D341Med (cell line): ENCODE measurements around the gene NLN.

ENCODE experiments used
- DNase-seq: peaks from one replicate; pipeline ENCODE4 v3.0.0; 2012; ENCODE audit warnings: low spot score

The NLN gene

DNA sequence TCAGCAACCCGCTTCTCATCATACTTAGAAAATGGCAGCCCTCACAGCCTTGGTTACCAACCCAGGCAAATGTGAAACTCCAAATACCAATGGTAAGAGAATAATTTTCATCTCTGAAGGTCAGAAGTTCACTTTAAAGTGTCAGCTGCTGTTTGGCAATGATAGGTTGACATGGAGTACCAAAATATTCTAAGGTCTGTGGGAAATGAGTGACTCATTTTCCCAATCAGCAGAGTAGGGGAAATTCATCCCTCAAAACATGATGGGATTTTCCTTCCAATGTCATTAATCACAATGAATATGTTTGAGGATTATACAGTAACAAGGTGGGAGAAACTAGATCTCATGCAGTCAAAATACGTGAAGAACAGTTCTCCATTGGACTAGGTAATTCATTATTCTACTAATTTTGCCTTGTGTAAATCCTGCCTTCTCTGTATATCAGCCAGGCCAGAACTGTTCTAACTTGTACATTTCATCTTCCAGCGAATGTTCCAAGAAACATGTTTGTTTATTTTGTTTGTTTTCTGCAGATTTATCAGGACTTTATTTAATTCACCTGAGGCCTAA lies 151.3 kb downstream of the NLN start:
- DNase-seq = no peak

DNA sequence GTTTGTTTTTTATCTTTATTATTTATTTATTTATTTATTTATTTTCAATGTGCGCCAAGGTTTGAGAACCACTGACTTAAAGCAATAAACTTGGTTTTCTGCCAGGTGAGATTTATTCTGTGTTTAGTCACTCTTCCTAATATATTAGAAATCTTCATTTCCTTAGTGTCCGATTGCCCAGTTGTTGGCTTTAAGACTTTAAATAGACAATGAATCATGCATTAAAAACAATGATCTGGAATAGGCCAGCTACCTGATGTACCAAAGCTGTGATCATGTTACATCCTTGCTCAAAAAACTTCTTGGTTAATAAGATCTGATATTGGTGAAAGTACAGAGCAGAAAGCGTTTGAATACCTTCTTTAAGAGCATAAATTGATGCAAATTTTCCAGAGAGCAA lies 152.2 kb downstream of the NLN start:
- DNase-seq = no peak

DNA sequence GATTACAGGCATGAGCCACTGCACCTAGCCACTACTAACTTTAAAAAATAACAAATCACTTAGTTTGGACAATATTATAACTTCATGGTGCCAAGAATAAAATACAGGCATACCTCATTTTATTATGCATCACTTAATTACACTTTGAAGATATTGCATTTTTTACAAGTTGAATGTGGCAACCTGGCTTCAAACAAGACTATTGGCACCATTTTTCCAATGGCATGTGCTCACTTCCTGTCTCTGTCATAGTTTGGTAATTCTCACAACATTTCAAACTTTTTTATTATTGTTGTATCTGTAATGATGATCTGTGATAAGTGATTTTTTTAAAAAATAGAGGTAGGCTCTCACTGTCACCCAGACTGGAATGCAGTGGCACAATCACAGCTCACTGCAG lies 154.5 kb downstream of the NLN start:
- no peak for DNase-seq

DNA sequence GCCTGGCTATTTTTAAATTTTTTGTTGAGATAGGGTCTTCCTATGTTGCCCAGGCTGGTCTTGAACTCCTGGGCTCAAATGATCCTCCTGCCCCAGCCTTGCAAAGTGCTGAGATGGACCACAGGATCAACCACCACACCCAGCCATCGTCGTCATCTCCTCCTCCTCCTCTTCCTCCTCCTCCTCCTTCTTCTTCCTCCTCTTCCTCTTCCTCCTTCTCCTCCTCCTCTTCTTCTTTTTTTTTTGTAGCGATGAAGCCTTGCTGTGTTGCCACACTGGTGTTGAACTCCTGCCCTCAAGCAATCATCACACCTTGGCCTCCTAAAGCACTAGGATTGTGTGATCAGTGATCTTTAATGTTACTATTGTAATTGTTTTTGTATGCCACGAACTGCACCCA lies 155.0 kb downstream of the NLN start:
- DNase-seq = no peak
